Naive thymus-derived CD8-positive, alpha-beta T cell (primary cell): ENCODE results near the gene HELT. TPM values are rescaled to one million over a fixed set of nuclear protein-coding genes. Genes with fewer than 3 reads are reported as not detected.
"Not testable (repeated sequence)": the region's sequence is repeated elsewhere in the genome, so short reads cannot be mapped to it uniquely, and the experiment has no call there.

Experiments used
- ATAC-seq, 2 donors: fragments of 150-1000 bp; cut with Tn5 transposase in 1 of 2; sonication (Bioruptor Pico), chemical (Tn5 transposase) in 1 of 2; 1 replicate in 1 of 2; 2 replicates in 1 of 2; pipeline ENCODE4 v1.10.0; 2021; ENCODE audit warnings: mild to moderate bottlenecking in 2 of 2, moderate library complexity in 2 of 2
- POLR2A ChIA-PET: fragments of 350-600 bp; sonication (Branson Sonifier 250); formaldehyde crosslinking; loops from one replicate; lab custom pipeline; 2021; ENCODE audit warnings: antibody characterized with exemption; lab: Charles Lee
- DNase-seq, 10 donors: peaks; one replicate each; pipeline versions ENCODE4 v3.0.0 to v3.0.0-alpha.2; 2020 to 2022
- H3K27ac Mint-ChIP-seq, 10 donors: one replicate each; pipeline ENCODE4 v1.8.0; 2020 to 2022; ENCODE audit warnings: mild to moderate bottlenecking in 10 of 10, mixed read lengths in 10 of 10, moderate library complexity in 4 of 10, inconsistent platforms in 1 of 10
- H3K27me3 Mint-ChIP-seq, 5 donors: one replicate each; pipeline ENCODE4 v1.8.0; 2021 to 2022; ENCODE audit warnings: mixed read lengths in 5 of 5
- H3K36me3 Mint-ChIP-seq, 3 donors: one replicate each; pipeline ENCODE4 v1.8.0; 2020 to 2022; ENCODE audit warnings: mixed read lengths in 3 of 3, mild to moderate bottlenecking in 2 of 3, inconsistent platforms in 1 of 3
- H3K4me1 Mint-ChIP-seq, 4 donors: one replicate each; pipeline ENCODE4 v1.8.0; 2021 to 2022; ENCODE audit warnings: mixed read lengths in 4 of 4
- H3K4me3 Mint-ChIP-seq, 10 donors: one replicate each; pipeline ENCODE4 v1.8.0; 2020 to 2022; ENCODE audit warnings: mild to moderate bottlenecking in 10 of 10, mixed read lengths in 10 of 10, moderate library complexity in 6 of 10, inconsistent platforms in 1 of 10
- H3K9me3 Mint-ChIP-seq, 9 donors: one replicate each; pipeline ENCODE4 v1.8.0; 2020 to 2022; ENCODE audit warnings: mixed read lengths in 9 of 9, mild to moderate bottlenecking in 3 of 9, inconsistent platforms in 1 of 9, moderate library complexity in 1 of 9
- polyA plus RNA-seq, 3 donors: library from polyadenylated mRNA; unstranded; fragments of 300-500 nt; fragmentation: Illumina TruSeq; gene quantifications; one replicate each; pipeline ENCODE4 v1.2.3, GENCODE V29; 2021
- total RNA-seq, 8 experiments: library from RNA in 2 of 8; stranded (reverse) in 2 of 8; gene quantifications; one replicate each; pipeline ENCODE4 v1.2.3 and lab custom pipeline; 2021 to 2026

The HELT gene
- total and polyA plus RNA-seq, 5 experiments from 2014 or later: not detected

DNA sequence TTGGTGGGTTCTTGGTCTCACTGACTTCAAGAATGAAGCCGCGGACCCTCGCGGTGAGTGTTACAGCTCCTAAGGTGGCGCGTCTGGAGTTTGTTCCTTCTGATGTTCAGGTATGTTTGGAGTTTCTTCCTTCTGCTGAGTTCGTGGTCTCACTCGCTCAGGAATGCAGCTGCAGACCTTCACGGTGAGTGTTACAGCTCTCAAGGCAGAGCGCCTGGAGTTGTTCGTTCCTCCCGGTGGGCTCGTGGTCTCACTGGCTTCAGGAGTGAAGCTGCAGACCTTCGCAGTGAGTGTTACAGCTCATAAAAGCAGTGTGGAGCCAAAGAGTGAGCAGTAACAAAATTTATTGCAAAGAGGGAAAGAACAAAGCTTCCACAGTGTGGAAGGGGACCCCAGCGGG is 29.0 kb upstream of the HELT start:
- H3K36me3 Mint-ChIP-seq, DNase-seq, H3K9me3 Mint-ChIP-seq, H3K4me3 Mint-ChIP-seq, H3K27me3 Mint-ChIP-seq, ATAC-seq, POLR2A ChIA-PET, H3K4me1 Mint-ChIP-seq, H3K27ac Mint-ChIP-seq: not testable (repeated sequence)

DNA sequence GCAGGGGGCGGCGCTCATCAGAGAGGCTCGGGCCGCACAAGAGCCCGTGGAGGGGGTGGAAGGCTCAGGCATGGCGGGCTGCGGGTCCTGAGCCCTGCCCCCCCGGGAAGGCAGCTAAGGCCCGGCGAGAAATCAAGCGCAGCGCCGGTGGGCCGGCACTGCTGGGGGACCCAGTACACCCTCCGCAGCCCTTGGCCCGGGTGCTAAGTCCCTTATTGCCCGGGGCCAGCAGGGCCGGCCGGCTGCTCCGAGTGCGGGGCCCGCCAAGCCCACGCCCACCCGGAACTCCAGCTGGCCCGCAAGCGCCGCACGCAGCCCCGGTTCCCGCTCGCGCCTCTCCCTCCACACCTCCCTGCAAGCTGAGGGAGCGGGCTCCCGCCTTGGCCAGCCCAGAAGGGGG is 28.2 kb upstream of the HELT start:
- H3K27ac Mint-ChIP-seq, H3K9me3 Mint-ChIP-seq, DNase-seq, ATAC-seq, H3K4me1 Mint-ChIP-seq, H3K36me3 Mint-ChIP-seq, H3K4me3 Mint-ChIP-seq, POLR2A ChIA-PET, H3K27me3 Mint-ChIP-seq: not testable (repeated sequence)

DNA sequence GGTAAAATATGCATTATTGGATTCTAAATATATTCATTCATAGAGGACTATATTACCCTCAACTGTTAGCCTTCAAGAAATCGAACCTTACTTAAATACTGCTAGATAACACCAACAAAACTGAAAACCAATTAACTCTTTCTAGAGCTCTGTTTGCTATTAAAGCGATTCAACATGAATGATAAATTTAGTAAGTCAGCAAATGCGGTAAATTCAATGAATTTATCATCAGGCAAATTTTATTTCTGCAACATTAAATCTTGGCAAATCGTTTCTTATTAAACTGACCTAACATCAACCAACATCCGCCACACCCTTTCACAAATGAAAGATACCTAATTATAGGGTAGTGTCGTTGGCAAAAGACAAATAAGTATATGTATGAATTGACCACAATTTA is 26.4 kb upstream of the HELT start:
- Mint-ChIP-seq H3K27ac (no peak overlapping the region), H3K4me3 (no peak overlapping the region), H3K27me3 (peaks cover 0 to 2% (median 2%) of the 10 kb centered on the region in 5 donors), H3K9me3 (no peaks in the 10 kb centered on the region), H3K4me1 (no peaks in the 10 kb centered on the region), H3K36me3 (no peaks in the 10 kb centered on the region)
- POLR2A ChIA-PET: no interaction called here
- no peak for ATAC-seq
- no peak for DNase-seq

DNA sequence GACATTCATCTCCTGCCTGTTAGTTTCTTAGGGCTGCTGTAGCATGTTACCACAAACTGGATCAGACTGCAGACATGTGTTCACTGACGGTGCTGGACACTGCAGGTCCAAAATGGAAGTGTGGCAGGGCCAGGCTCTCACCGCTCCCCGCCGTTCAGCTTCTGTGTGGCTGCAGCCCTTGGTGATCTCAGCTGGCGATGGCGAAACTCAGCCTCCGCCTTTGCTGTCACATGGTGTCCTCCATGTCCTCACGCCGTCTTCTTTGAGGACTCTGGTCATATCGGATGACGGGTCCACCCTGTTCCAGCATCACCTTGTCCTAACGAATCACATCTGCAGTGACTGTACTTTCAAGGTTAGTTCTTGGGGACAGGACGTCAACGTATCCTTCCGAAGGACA is 25.9 kb upstream of the HELT start:
- peaks cover 0 to 4% (median 2%) of the 10 kb centered on the region in 5 donors for H3K27me3 Mint-ChIP-seq
- no peak for ATAC-seq
- H3K4me1 Mint-ChIP-seq: no peaks in the 10 kb centered on the region
- no peak overlapping the region for H3K4me3 Mint-ChIP-seq
- POLR2A ChIA-PET: no interaction called here
- DNase-seq: no peak
- H3K27ac Mint-ChIP-seq: no peak overlapping the region
- H3K36me3 Mint-ChIP-seq: no peaks in the 10 kb centered on the region
- H3K9me3 Mint-ChIP-seq: peaks cover 0 to 1% (median 0%) of the 10 kb centered on the region in 9 donors

DNA sequence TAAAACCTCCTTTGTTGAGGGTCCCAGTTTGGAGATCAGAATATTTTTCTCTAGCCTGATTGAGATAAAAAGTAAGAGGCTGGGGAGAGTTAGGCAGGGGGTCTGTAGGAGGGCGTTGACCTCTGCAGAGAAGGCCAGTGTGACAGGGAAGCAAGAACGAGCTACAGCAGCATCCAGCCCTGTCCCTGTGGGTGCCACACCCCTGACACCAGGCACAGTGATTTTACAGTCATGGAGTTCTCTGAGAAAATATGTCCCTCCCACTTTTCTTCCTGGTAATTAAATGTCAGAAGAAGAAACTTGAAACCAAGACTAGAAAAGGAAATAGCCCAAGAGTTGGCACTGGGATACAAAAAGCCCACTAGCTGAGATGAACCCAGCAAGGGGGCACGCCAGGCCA is 25.0 kb upstream of the HELT start:
- no peaks in the 10 kb centered on the region for H3K4me1 Mint-ChIP-seq
- H3K4me3 Mint-ChIP-seq: no peak overlapping the region
- H3K36me3 Mint-ChIP-seq: no peaks in the 10 kb centered on the region
- POLR2A ChIA-PET: no interaction called here
- peaks cover 0 to 4% (median 2%) of the 10 kb centered on the region in 5 donors for H3K27me3 Mint-ChIP-seq
- DNase-seq (no peak), ATAC-seq (no peak)
- H3K27ac Mint-ChIP-seq: peak overlapping the region in 1 of 10 donors; percentile 37
- H3K9me3 Mint-ChIP-seq: peaks cover 0 to 1% (median 0%) of the 10 kb centered on the region in 9 donors

DNA sequence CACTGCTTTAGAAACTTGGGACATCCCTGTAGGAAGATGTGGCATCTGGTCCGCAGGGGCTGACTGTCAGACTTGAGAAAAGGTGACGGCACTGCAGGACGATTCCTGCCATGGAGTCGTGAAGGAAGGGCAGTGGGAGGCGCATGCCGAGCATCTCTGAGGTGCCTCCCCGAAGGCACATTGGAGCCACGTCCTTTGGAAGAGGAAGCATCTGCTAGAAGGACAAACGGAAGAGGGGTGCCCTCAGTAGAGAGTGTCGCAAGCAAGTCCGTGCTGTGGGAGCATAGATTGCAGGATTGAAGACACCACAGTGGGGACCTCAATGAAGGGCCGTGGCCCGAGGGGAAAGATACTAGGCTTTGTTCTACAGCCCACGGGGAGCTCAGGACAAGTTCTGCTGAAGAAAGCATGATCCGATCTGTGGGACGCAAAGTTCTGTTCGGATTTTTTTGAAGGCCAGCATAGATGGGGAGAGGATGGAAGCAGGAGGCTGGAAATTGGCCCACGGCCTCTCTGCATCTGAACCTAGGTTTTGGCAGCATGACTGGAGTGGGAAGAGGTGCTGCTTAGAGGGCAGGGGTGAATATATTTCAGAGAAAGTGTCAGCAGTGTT is 24.2 kb upstream of the HELT start:
- H3K27ac Mint-ChIP-seq: no peak overlapping the region

DNA sequence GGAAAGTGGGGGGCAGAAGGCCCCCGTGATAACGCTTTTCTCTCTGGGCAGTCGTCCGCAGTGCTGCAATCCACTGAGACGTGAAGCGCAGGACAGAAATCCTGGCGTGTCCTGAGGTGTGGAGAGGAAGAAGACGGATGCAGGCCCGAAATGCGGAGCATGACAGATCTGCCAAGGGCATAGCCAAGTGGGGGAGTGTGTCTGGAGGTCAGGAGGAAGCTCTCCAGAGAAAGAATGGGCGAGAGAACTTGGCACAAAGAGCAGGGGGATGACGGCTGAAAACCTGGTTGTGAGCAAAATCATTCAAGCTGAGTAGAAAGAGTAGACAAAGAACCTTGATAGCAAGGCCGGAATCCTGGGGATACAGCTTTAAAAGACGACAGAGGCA is 23.7 kb upstream of the HELT start:
- no peak overlapping the region for H3K4me3 Mint-ChIP-seq
- ATAC-seq: no peak
- H3K36me3 Mint-ChIP-seq: no peaks in the 10 kb centered on the region
- H3K4me1 Mint-ChIP-seq: no peaks in the 10 kb centered on the region
- peaks cover 0 to 1% (median 0%) of the 10 kb centered on the region in 9 donors for H3K9me3 Mint-ChIP-seq
- H3K27ac Mint-ChIP-seq: no peak overlapping the region
- no peak for DNase-seq
- POLR2A ChIA-PET: no interaction called here
- H3K27me3 Mint-ChIP-seq: peaks cover 0 to 4% (median 2%) of the 10 kb centered on the region in 5 donors

More for the DNA sequence above, 24.2 kb upstream of the HELT start:
- DNase-seq (no peak), ATAC-seq (no peak)
- no peaks in the 10 kb centered on the region for H3K4me1 Mint-ChIP-seq
- H3K4me3 Mint-ChIP-seq: no peak overlapping the region
- peaks cover 0 to 1% (median 0%) of the 10 kb centered on the region in 9 donors for H3K9me3 Mint-ChIP-seq
- no peaks in the 10 kb centered on the region for H3K36me3 Mint-ChIP-seq
- POLR2A ChIA-PET: no interaction called here
- peaks cover 0 to 4% (median 2%) of the 10 kb centered on the region in 5 donors for H3K27me3 Mint-ChIP-seq

DNA sequence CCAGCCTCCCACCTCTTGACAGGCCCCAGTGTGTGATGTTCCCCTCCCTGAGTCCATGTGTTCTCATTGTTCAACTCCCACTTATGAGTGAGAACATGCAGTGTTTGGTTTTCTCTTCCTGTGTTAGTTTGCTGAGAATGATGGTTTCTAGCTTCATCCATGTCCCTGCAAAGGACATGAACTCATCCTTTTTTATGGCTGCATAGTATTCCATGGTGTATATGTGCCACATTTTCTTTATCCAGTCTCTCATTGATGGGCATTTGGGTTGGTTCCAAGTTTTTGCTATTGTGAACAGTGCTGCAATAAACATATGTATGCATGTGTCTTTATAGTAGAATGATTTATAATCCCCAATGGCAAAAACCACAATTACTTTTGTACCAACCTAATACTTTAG is 20.6 kb upstream of the HELT start:
- ATAC-seq, H3K9me3 Mint-ChIP-seq, POLR2A ChIA-PET, H3K27ac Mint-ChIP-seq, DNase-seq, H3K36me3 Mint-ChIP-seq, H3K4me1 Mint-ChIP-seq, H3K4me3 Mint-ChIP-seq: not testable (repeated sequence)
- H3K27me3 Mint-ChIP-seq: peaks cover 3 to 17% (median 3%) of the 10 kb centered on the region in 5 donors

DNA sequence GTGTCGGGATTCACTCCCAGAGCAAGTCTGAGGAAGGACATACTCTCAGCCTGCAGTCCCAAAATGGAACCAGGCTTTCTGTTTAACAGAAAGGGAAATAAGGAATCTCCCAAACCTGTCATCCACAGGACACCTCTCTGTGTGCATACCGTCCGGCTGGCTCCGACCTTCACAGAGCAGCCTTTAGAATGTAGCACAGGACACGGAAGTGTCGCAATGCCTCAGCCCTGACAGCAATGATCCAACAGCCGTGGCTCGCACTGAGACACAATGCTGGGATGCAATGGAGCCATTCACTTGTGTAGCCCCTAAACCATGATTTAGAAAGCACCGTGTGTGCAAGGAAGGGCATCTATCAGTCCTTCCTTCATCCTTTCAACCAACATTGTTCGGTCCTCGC is 15.5 kb upstream of the HELT start:
- POLR2A ChIA-PET: no interaction called here
- H3K4me1 Mint-ChIP-seq: peaks cover 6 to 8% (median 7%) of the 10 kb centered on the region in 4 donors
- peaks cover 12 to 51% (median 16%) of the 10 kb centered on the region in 5 donors for H3K27me3 Mint-ChIP-seq
- ATAC-seq: no peak
- no peak overlapping the region for H3K27ac Mint-ChIP-seq
- H3K4me3 Mint-ChIP-seq: no peak overlapping the region
- no peak for DNase-seq
- no peaks in the 10 kb centered on the region for H3K9me3 Mint-ChIP-seq
- H3K36me3 Mint-ChIP-seq: peaks cover 0 to 3% (median 0%) of the 10 kb centered on the region in 3 donors

DNA sequence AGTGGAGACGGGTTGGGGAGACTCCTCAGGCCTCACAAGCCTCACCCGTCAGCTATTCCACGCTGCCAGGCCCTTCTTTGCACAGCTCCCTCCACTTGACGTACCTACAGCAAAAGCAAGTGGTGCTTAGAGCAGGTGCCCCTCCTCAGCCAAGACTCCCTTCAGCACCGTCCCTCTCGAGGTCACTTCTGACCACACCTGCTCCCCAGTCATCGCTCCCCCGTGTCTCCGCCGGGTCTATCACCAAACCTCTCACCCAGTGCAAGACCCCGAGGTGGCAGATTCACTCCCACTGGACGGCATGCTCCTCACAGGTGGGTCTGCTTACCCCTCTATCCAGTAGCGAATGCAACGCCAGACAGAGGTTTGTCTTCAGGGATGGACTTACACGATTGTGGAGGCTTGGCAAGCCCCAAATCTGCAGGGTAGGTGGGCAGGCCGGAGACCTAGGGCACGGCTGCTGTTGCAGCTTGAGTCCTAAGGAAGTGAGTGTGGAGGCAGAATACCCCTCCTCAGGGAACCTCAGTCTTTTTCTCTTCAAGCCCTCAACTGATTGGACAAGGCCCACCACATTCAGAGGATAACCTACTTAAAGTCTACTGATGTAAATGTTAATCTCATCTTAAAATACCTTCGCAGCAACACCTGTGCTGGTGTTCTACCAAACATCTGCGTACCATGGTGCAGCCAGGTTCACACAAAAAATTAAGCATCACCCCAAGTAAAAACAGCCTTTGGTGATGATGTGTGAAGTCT is 14.5 kb upstream of the HELT start:
- Mint-ChIP-seq H3K9me3 (no peaks in the 10 kb centered on the region), H3K4me3 (no peak overlapping the region), H3K4me1 (peaks cover 6 to 8% (median 7%) of the 10 kb centered on the region in 4 donors), H3K27ac (no peak overlapping the region), H3K36me3 (peaks cover 0 to 3% (median 0%) of the 10 kb centered on the region in 3 donors), H3K27me3 (peaks cover 19 to 61% (median 24%) of the 10 kb centered on the region in 5 donors)
- DNase-seq (no peak), ATAC-seq (no peak)
- POLR2A ChIA-PET: no interaction called here

DNA sequence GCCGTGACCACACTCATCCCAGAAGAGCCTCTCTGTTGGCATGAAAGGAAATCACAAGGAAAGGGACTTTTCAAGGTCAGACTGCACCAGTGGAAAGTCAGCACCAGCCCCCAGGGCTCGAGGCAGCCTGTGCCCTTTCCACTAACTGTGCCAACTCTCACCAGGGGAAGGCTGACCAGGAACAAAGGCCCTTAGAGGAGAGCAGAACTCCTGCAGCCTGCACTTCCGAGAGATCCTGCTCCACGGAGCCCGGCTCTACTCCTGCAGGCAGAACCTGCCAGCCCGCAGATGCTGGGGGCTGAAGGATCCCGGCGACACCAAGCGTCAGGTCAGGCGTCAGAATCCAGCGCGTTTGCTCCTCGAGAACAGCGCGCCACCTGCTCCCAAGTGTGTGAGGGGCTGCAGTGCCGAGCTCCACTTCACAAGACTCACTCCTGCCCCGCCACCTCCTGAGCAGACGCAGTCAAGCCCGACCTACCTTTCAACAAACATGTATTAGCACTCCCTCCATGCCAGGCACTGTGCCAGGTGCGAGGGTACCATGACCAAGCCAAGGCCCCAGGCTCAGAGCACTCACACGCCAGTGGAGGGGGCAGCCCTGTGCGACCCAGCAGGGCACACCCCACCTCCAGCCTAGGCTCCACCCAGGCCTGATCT is 13.6 kb upstream of the HELT start:
- H3K36me3 Mint-ChIP-seq: peaks cover 0 to 3% (median 0%) of the 10 kb centered on the region in 3 donors
- peaks cover 6 to 8% (median 7%) of the 10 kb centered on the region in 4 donors for H3K4me1 Mint-ChIP-seq
- peak overlapping the region in 6 of 10 donors; percentile 46 to 78 (median 75) for H3K4me3 Mint-ChIP-seq
- H3K27ac Mint-ChIP-seq: peak overlapping the region in 1 of 10 donors; percentile 57
- ATAC-seq (peak; percentile 65 to 74), DNase-seq (peak in 1 of 10 donors; percentile 20)
- POLR2A ChIA-PET: no interaction called here
- H3K9me3 Mint-ChIP-seq: no peaks in the 10 kb centered on the region
- peaks cover 26 to 70% (median 33%) of the 10 kb centered on the region in 5 donors for H3K27me3 Mint-ChIP-seq

DNA sequence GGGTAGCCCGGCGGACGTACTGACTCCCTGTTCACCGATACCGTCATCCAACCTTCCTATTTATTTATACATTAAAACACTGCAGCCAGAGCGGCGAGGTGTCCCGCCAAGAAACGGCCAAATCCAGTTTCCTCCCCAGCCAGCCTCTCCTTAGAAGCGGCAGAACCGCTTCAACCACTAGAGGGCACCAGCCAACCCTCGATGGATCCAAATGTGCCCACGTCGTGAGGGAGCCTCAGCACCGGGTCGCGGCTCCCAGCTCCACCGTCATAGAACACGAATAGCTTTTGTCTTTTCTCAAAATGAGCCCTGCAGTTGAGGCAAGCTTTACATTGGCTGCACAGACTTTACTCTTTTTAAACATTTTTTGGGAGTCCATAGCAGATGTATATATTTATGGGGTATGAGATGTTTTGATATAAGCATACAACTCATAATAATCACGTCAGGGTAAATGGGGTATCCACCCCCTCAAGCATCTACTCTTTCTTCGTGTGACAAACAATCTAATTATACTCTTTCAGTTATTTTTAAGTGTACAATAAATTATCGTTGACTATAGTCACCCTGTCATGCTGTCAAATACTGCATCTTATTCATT is 13.0 kb upstream of the HELT start:
- DNase-seq (peak; percentile 50 to 84 (median 69)), ATAC-seq (peak; percentile 96 to 99)
- H3K27me3 Mint-ChIP-seq: peaks cover 32 to 77% (median 40%) of the 10 kb centered on the region in 5 donors
- peaks cover 6 to 8% (median 7%) of the 10 kb centered on the region in 4 donors for H3K4me1 Mint-ChIP-seq
- H3K9me3 Mint-ChIP-seq: no peaks in the 10 kb centered on the region
- H3K27ac Mint-ChIP-seq: peak overlapping the region in 1 of 10 donors; percentile 57
- peak overlapping the region; percentile 23 to 78 (median 56) for H3K4me3 Mint-ChIP-seq
- POLR2A ChIA-PET: no interaction called here
- peaks cover 0 to 3% (median 0%) of the 10 kb centered on the region in 3 donors for H3K36me3 Mint-ChIP-seq
